NCI-H2227 (cell line): ENCODE results near the gene FSIP1.
A peak's percentile ranks its signal among the peaks of the same experiment; 100 is the strongest.
"Not testable (repeated sequence)": the region's sequence is repeated elsewhere in the genome, so short reads cannot be mapped to it uniquely, and the experiment has no call there.

Experiments
- DNase-seq: peaks from one replicate; lab custom pipeline; 2025; ENCODE audit not compliant: unreplicated experiment; lab: John Stamatoyannopoulos, UW

The FSIP1 gene

GRCh38 chr15:39782441-39783138 is at the start of gene FSIP1:
Gene FSIP1 (minus strand): TSS chr15:39782841. CDS start chr15:39776524, 6,317 bp downstream.
- peak; percentile 94 for DNase-seq

DNA sequence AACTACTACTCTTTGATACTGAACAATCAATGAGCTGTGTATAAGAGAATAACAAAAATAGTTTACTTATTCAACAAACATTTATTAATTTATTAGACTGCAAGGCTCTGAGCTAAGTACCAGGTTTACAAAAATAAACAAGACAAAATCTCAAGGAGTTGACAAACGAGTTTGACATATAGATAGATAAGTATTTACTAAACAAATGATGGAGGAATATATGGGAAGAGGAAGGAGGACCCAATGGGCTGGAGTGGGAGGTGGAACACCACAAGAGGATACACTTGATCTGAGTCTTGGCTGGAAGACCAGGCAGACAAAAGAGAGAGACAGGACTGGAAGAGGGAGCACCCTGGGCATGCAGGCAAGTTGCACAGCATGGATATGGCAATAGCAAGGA is 47.5 kb upstream of the FSIP1 start:
- DNase-seq: no peak

GRCh38 chr15:39828374-39828931 is 45.8 kb upstream of the FSIP1 start:
- DNase-seq: peak; percentile 68

DNA sequence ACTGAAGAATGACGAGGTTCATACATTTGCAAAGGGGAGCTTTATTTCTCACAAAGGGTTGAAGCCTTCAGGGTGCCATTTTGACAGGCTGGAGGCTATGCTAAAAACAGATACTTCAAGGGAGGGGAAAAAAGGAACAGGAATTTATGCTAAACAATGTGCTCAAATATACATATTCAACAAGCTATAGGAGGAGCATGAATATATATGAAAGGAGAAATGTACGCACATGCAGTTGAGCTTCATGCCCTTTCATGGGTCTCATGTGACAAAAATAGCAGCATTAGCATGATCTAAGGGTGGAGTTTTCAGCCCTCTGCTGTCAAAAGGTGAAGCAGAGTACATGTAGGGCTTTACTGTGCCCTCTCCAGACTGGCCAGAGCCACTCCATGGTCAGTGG is 44.3 kb upstream of the FSIP1 start:
- no peak for DNase-seq

GRCh38 chr15:39823634-39824033 is 41.0 kb upstream of the FSIP1 start:
- no peak for DNase-seq

- DNase-seq: no peak
Observed at GRCh38 chr15:39820050-39820602, 37.5 kb upstream of the FSIP1 start.

DNA sequence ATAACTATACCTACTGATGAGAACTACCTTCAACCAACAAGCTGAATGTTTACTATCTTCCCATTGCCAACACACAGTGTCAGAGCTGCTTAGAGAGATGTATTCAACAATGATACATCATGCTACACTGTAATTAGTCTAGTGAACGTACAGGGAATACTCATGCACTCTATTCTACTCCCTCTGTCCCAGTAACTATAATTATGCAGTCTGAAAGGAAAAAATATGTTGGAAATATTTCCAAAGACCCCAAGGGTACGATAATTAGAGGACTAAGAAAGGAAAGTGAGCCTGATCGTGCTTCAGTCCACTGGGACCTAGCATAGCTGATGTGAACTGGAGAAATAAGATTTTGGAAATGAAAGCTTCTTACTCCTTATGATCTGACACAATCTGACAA is 36.9 kb upstream of the FSIP1 start:
- DNase-seq: peak; percentile 51

- no peak for DNase-seq
Observed at GRCh38 chr15:39817892-39818291, 35.3 kb upstream of the FSIP1 start.

- no peak for DNase-seq
Observed at GRCh38 chr15:39814489-39814888, 31.8 kb upstream of the FSIP1 start.

GRCh38 chr15:39812651-39813050 is 30.0 kb upstream of the FSIP1 start:
- not testable (repeated sequence) for DNase-seq

- DNase-seq: no peak
Observed at GRCh38 chr15:39808909-39809308, 26.3 kb upstream of the FSIP1 start.

- no peak for DNase-seq
Observed at GRCh38 chr15:39807791-39808190, 25.1 kb upstream of the FSIP1 start.

GRCh38 chr15:39804026-39804425 is 21.4 kb upstream of the FSIP1 start:
- DNase-seq: no peak

DNA sequence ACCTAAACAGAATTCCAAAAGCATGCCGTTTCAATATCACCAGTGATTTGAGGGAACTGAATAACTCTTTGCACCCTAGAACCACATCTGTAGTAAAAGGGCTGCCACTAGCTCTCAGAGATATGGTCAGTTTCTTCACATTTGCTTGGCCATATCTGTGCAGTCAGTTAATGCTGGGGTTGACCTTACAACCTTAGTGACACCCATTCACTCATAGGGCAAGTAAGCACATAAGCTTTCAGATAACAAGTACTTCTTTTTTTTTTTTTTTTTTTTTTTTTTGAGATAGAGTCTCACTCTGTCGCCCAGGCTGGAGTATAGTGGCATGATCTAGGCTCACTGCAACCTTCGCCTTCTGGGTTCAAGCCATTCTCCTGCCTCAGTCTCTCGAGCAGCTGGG is 20.4 kb upstream of the FSIP1 start:
- DNase-seq: no peak

- DNase-seq: peak; percentile 40
Observed at GRCh38 chr15:39801641-39802309, 19.1 kb upstream of the FSIP1 start.

GRCh38 chr15:39799552-39800011 is 16.9 kb upstream of the FSIP1 start:
- DNase-seq: no peak

GRCh38 chr15:39798382-39798781 is 15.7 kb upstream of the FSIP1 start:
- DNase-seq: no peak

- DNase-seq: no peak
Observed at GRCh38 chr15:39797407-39797806, 14.8 kb upstream of the FSIP1 start.

DNA sequence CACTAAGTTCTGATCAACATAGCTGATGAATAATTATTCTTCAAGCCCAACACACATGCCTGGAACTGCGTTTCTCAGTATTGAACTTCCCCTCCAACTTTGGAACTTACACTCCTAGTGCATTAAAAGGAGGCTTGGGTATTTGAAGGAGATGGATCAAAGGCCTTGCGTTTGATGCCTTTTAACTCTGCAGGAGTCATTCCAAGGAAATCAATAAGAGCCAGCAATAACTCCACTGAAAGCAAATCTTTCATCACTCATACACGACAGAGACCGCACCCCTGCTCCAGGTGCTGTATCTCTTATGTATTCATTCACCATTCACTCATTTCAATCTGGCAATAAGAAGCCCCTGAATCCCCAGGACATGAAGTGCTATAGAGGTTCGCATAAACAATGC is 14.0 kb upstream of the FSIP1 start:
- no peak for DNase-seq

- DNase-seq: no peak
Observed at GRCh38 chr15:39795486-39795885, 12.8 kb upstream of the FSIP1 start.

GRCh38 chr15:39794954-39795353 is 12.3 kb upstream of the FSIP1 start:
- DNase-seq: no peak

GRCh38 chr15:39793923-39794322 is 11.3 kb upstream of the FSIP1 start:
- DNase-seq: no peak
